Measurements from ENCODE around the gene GPC1.

GPC1 gene

DNA sequence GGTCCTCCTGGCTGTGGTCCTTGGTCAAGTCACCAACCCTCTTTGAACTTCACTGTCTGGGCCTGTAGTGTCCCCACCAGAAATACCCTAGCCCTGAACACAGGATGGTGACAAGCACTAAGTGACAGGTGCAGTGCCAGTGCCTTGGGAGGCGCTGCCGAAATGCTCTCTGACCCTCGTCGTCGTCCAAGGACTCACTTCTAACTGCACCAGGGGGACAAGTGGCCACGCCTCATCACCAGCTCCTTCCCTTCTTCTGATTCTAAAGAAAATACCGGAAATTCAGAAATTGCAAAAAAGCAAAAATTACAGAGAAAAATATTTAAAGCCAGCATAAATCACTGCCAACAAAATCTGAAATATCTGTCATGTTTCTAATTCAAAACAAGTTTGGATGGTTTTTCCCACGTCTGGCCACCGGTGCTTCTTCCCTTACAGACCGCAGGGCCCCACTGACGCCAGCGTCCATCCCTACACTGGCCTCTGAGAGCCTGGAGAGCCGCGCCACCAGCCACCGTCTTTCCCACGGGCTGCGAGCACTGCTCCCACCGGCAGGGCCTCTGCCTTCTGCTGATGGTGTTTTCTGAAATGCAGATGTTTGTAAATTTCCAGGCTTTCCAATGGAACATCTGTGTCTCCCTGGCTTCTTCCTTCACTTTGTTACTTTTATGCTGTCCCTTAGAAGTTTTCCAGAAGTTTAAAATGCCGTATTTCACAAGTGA is 37.4 kb upstream of the GPC1 start:
- no peak for DNase-seq

DNA sequence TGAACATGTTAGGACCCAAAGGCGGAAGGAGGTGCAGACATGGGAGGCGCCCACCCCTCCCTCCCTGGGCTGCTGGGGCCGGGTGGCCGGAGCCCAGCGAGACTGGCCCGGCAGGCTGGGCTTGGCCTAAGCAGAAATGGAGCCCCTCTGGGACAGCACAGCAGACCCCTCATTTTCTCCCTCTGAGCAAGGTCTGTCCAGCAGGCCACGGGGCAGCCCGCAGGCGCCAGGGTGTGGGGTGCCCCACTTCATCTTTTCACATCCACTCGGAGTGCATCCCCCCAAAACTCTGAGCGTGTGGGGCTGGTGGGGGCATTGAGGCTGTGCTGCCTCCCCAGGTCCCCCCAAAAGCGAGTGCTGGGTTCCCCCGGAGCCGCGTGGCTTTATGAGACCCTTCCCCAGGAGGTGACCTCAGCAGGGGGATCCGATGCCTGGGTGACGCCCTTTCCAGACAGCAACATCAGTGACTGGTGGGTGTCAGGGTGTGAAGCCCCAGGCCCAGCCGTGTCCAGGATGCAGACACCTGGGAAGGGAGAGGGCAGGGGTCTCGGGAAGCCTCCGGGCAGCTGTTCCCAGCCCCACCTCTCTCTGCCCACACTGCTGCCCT is 36.7 kb upstream of the GPC1 start:
- DNase-seq: no peak

DNA sequence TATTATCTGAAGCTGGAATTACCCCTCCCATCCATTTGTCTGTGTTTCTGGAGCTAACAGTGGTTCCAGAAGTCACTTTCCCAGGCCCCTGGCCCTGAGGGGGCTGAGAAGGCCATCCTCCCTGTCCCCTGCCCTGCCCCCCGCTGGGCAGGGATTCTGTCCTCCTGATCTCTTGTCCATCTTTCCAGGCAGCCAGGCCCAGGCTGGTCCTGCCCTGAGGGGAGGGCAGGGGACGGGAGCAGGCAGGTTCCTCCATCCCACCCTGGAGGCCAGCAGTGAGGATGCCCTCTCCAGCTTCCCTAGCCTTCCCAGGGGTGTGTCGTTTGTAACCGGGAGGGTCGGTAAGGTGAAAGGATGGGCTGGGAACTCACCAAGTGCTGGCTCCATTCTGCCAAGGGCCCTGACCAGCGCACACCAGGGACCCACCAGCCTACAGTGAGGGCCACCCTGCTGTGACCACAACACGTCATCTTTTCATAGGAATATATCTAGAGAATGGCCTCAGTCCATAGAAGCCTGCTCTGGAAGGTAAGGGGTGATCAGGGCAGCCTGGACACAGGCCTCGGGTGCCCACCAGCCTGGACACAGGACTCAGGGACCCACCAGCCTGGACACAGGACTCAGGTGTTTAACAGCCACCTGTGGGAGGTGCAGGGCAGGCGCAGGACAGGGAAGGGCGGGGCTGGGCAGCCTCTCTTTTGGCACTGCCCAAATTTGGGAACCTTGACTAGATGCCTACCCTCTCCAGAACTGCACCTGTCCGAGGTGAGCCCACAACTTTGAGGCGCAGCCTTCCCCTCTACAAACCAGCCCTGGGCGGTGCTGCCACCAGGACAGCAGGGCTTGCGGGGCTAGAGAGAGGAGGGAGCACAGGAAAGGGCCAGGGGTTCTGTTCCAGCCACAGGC is 35.8 kb upstream of the GPC1 start:
- DNase-seq: no peak

DNA sequence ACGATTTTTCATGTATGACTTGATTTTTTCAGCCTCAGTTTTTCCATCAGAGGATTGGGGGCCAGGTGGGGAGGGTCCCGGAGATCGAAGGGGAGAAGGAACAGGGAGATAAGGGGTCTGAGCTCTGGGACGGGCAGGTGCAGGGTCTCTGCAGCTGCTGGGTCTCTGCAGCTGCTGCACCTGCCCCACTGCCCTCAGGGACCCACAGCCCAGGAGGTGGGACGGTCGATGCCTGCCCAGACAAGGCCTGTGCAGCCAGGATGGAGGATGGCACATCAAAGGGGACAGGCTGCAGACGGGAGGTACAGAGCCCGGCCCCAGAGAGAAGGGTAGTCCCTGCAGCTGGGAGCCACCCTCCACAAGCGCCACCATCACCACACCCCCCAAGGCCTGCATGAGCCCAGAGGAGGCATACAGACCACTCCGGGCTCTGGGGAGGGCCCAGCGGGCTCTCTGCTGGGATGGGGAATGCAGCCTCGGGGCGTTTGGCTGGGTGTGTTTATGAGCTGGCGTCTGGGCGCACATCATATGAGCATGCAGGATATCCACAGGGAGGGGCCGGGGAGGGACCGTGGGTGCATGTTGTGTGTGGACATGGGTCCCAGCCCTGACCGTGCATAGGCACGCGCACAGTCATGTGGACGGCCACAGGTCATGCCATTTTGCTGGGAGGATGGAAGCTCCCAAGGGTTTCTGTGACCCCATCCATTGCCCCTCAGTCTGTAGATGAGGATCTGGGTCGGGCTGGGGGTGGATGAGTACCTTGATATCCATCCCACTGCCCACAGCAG is 34.9 kb upstream of the GPC1 start:
- DNase-seq: no peak

DNA sequence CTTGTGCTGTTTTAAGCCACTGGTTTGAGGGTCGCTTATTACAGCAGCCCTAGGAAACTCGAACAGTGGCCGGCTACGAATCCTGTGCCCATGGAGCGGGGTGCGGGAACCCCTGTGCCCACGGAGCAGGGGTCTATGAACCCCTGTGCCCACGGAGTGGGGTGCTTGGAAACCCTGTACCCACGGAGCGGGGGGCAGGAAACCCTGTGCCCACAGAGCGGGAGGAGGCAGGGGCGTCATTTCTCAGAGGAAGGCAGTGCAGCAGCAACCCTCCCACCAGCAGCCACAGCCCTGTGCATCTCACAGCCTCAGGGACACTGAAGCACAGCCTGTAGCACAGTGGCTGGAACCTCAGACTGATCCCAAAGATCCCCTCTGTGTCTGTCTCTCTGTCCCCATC is 34.2 kb upstream of the GPC1 start:
- no peak for DNase-seq

DNA sequence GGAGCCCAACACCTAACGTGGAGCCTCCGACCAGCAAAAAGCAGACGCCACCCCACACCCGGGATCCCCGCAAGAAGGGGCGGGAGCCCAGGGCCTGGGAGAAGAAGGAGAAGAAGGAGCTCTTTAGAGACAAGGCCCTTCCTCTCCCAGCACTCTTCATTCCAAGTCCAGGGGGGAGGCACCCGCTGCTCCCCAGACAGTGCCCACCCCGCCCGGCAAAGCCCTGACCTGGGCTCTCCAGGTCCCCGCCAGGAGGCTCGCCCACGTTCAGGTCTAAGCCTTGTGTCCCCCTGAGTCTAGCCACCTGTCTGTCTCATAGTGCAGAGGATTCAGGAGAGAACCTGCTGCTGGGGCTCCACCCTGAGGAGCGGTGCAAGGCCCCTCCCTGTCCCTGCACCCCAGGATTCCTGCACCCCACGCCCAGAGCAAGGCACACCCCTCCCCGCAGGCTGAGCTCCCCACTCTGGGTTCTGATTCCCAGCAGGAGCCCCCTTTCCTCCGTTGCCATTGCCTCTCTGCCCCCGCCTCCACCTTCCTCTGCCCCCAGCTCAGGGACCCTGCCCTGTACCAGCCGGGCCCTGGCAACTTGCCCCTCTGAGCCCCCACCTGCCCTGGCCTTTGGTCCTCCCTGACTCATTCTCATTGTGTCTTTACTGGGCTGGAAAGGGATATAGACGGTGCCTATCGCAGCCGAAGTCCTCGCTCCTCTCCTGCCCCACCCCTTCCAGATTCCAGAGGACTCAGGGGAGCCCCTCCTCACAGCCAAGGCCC is 33.5 kb upstream of the GPC1 start:
- DNase-seq: no peak

DNA sequence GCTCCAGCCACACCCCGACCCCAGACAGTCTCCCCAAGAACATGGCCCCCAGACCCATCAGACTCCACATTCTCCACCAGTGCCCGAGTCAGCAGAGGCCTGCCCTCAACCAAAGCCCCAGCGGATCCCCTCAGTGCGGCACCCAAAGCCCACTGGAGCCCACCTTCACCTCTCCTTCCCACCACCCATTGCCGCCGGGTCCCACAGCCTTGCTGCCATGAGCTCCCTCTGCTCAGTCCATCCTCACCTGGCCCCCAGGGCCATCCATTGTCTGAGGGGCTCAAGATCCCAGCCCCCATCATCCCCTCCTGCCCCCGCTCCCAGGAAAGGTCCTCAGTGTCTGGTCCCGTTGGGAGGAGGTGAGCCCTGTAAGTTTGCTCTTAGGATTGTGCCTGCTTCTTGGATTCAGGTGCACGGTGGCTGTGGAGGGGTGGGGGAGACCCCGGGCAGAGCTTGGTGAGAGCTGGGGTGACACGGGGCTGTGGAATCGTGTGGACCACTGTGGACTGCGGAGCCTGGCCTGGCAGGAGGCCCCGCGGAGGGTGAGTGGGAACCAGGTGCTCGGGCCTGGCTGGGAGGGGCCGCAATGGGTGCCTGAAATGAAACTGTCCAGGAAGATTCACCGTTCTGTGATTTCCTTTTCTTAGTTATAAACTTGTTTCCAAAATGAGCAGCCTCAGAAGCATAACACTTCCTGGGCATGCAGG is 32.7 kb upstream of the GPC1 start:
- DNase-seq: no peak

DNA sequence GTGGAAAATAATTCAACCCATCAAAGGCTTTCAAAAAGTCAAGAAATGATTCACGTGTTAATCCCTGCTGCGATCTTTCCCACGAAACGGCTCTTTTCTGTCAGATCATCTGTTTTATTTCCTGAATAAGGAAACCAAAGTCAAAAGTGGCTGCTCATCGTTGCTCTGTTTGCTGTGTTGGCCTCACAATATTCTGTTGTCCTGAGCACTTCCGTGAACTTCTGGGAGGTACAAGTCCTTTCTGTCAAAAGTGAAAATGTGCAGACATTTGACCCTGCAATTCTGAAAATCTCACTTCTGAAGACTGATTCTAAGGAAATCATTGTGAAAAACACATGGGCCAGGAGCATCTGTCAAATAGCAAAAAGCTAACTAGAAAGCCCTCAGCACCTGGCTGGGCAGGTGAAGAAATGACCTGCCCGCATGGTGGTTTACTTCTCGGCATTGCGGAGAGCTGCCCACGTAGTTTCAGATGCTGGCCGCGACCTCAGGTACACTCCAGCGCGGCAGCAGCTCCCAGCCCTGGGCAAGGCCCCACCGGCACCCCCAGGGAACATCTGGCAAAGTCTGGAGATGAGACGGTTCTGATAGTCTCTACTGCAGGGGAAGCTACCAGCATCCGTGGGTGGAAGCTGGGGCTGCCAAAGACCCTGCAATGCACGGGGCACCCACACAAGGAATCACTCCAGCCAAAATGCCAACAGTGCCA is 31.9 kb upstream of the GPC1 start:
- no peak for DNase-seq

DNA sequence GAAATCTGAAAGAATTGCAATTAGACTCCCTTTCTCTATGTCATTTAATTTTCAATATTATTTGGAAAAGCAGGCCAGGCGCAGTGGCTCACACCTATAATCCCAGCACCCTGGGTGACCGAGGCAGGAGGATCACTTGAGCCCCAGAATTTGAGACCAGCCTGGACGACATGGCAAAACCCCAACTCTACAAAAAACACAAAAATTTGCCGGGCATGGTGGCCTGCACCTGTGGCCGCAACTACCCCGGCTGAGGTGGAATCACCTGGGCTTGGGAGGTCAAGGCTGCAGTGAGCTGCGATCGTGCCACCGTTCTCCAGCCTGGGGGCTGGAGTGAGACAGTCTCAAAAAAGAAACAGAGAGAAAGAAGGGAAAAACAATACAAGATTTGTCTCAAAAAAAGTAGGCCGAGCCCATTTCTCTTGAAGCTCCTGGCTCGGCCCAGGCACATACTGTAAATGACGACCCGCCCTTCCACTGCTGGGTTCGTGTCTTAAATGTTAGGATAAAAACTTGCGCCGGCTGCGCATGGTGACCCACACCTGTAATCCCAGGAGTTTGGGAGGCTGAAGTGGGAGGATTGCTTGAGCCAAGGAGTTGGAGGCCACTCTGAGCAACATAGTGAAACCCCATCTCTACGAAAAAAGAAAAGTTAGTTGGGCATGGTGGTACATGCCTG is 31.1 kb upstream of the GPC1 start:
- no peak for DNase-seq

DNA sequence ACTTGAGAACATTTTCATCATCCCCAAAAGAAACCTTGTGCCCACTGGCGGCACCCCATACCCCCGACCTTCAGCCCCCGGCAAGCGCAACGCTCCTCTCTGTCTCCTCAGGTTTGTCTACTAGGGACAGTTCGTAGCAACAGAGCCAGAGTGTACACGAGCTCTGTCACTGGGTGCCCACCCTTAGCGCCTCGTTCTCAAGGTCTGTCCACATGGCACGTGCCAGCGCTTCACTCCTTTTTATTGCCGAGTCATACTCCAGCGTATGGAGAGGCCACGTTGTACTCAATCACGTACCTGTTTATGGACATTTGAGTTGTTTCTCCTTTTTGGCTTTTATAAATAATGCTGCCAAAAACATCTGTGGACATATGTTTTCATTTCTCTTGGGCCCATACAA is 30.3 kb upstream of the GPC1 start:
- no peak for DNase-seq

DNA sequence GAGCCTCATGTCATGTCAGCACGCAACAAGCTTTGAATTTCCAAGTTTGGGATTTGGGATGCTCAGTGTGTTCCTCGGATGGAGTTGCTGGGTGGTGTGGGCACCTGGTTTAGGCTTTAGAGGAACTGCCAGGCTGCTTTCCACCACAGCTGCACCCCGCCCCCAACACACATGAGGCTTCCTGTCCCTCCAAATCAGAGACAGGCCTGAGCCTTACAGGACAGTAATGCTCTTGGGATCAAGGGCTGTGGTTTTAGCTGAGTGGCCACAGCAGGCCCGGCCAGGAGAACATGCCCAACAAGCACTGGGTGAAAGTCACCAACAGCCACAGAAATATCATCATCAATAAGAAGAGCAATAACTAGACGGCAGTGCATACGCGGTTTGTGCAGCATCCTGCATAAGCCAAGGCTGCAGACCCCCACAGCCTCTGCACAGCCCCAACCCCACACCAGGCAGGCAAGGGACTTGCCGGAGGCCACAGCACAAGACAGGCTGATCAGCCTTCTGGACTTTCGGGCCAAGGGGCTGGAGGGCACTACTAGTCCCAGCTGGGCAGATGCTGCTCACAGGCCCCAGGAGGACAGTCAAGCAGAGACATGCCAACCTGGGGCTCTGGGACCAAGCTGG is 29.7 kb upstream of the GPC1 start:
- no peak for DNase-seq

DNA sequence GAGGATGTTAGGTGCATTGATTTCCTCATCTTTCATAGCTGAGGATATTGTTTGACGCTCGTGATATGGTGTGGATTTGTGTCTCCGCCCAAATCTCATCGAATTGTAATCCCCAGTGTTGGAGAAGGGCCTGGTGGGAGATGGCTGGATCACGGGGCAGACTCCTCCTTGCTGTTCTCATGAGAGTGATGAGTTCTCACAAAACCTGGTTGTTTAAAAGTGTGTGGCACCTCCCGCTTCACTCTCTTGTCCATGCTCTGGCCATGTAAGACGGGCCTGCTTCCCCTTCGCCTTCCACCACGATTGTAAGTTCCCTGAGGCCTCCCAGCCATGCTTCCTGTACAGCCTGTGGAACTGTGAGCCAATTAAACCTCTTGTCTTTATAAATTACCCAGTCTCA is 28.4 kb upstream of the GPC1 start:
- no peak for DNase-seq

DNA sequence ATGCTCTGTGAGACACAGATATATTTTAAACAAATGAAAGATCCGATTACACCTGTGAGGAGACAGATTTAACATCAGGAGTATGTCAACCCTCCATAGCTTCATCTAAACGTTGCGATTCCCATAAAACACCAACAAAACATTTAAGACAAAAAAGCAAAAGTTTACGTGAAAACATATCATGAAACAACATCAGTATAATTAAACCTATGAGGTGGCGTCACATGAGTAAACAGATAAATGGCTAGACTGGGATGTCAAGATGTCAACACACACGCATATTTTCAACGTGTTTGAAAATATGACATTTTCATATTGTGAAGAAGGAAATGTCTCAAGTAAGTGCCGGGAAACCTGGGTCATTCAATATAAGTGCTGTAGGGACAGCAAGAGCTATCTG is 25.5 kb upstream of the GPC1 start:
- no peak for DNase-seq

DNA sequence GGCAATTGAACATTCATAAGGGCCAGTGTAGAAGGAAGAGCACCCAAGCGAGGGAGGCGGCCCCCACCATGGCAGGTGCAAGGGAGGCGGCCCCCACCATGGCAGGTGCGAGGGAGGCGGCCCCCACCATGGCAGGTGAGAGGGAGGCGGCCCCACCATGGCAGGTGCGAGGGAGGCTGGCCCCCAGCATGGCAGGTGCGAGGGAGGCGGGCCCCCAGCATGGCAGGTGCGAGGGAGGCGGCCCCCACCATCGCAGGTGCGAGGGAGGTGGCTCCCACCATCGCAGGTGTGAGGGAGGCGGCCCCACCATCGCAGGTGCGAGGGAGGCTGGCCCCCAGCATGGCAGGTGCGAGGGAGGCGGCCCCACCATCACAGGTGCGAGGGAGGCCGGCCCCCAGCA is 24.7 kb upstream of the GPC1 start:
- no peak for DNase-seq

DNA sequence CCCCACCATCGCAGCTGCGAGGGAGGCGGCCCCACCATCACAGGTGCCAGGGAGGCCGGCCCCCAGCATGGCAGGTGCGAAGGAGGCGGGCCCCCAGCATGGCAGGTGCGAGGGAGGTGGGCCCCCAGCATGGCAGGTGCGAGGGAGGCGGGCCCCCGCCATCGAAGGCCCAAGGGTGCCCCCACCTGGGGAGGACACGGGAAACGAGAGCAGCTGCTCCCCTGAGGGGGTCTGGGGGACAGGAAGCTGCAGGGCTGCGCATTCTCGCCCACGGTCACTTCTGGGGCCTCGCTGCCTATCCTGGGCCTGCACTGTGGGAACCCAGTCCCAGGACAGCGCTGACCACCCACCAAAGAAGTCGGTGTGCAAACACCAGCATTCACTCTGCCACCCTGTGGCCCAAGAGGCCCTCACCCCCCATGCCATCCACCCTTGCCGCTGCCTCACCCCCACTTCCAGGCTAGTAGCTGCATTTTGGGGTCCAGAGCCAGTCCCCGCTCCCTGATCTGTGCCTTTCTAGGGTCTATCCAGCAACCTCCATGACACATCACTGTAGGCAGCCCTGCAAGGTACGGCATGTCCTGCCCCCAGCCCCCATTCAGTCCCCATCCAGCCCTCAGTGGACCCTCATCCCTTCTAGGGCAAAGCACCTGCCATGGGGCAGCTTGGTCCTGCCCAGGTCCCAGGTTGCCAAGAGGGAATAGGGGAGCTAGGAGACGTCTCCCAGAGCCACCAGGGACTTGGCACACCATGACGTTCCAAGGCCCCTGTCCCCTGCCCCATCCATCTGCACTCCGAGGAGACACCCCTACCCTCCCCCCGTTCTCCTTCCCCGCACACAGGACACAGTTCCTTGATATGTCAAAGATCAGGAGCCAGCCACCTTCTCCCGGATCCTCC is 24.0 kb upstream of the GPC1 start:
- DNase-seq: no peak

DNA sequence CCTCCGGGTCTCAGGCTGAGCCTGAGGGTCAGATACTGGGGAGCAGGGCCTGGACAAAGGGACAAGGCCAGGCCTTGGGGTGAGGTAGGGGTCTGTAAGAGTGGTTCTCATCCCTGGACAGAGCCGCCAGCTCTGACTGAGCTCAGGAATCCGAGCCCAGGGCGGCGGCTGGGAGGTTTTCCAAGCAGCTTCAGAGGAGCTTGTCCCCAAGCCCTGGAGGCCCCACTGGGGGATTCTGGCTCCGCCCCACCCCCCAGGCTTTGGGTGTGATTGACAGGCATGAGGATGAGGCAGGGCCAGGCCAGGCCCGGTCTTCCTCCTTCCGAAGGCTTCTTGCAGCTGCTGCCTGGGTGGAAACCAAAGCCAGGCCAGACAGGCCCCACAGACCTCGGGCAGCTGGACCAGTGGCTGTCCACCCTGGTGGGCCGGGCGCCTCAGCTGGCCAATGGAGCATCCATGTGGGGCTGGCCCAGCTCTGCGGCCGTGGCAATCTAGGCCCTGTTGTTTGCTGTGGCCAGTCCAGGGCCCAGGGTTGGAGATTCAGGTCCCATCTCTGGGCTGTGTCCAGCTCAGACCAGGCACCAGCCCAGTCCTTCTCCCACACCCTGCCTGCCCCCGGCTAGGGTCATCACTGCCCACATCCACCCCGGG is 23.1 kb upstream of the GPC1 start:
- DNase-seq: no peak

DNA sequence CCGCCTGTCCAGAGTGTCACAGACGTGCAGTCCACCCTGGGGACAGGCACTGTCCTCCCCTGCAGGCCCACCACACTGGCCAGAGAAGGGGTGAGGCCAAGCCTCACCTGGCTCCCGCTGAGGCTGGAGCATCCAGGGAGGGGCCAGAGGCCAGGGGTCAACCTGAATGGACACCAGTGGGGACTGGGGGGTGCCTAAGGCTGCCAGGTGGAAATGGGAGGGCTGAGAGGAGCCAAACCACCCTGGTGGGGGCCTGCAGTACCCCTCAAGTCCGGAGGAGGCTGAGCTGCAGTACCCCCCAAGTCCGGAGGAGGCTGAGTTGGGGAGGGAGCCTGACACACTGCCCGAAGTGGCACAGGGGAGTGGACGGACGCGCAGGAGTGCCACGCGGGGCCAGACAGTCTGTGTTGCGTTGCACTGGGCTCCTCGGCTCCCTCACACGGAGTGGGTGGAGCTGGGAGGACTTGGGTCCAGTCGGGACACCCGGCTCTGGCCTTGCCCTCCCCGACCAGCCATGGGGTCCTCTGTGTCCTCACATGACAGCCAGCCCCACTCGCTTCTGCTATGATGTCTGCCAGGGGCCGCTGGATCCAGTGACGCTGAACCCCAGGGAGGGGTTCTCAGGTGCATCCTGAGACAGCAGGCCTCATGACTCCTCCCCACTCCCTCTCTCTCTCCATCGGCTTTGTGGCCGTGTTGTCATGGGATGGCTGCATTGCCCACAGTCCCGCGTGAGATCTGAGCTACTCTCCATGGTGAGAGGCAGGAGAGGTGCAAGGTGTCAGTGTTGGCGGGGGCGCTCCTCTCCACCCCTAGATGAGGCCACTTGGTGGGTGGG is 22.3 kb upstream of the GPC1 start:
- no peak for DNase-seq
